Loucy (cell line): ENCODE data around the gene CTNNA2.

ENCODE experiments used
- H2AFZ ChIP-seq: fragments of 200-600 bp; sonication (generic); 2 replicates; pipeline ENCODE4 v1.6.0; 2016; ENCODE audit warnings: antibody characterized with exemption, mild to moderate bottlenecking, low read length, moderate library complexity
- H3F3A ChIP-seq: fragments of 200-600 bp; 2 replicates; pipeline ENCODE4 v1.6.0; 2016; ENCODE audit warnings: antibody characterized with exemption, low read depth, mild to moderate bottlenecking
- H3K27me3 ChIP-seq: fragments of 200-600 bp; sonication (generic); 2 replicates; pipeline ENCODE4 v1.6.1; 2014; ENCODE audit warnings: low read length, mild to moderate bottlenecking; ENCODE audit not compliant: insufficient read depth, poor library complexity, severe bottlenecking
- H3K36me3 ChIP-seq: fragments of 200-600 bp; sonication (generic); 2 replicates; pipeline ENCODE4 v1.6.1; 2016; ENCODE audit warnings: low read length; ENCODE audit not compliant: insufficient read depth
- H3K4me1 ChIP-seq: fragments of 200-600 bp; sonication (generic); 2 replicates; pipeline ENCODE4 v1.5.1; 2014; ENCODE audit warnings: low read length, mild to moderate bottlenecking; ENCODE audit not compliant: insufficient read depth, poor library complexity, severe bottlenecking
- H3K4me2 ChIP-seq: fragments of 200-600 bp; sonication (generic); 2 replicates; pipeline ENCODE4 v1.6.0; 2014; ENCODE audit warnings: antibody characterized with exemption, low read length, low read depth, mild to moderate bottlenecking; ENCODE audit not compliant: poor library complexity, severe bottlenecking
- H3K4me3 ChIP-seq: fragments of 200-600 bp; sonication (generic); 2 replicates; pipeline ENCODE4 v1.5.1; 2014; ENCODE audit warnings: low read length, mild to moderate bottlenecking, mixed read lengths; ENCODE audit not compliant: poor library complexity, severe bottlenecking
- H3K79me2 ChIP-seq: fragments of 200-600 bp; sonication (generic); 2 replicates; pipeline ENCODE4 v1.6.1; 2014; ENCODE audit warnings: low read length; ENCODE audit not compliant: insufficient read depth
- H3K9ac ChIP-seq: fragments of 200-600 bp; sonication (generic); 2 replicates; pipeline ENCODE4 v1.6.0; 2014; ENCODE audit warnings: mild to moderate bottlenecking, low read depth, low read length, moderate library complexity; ENCODE audit not compliant: poor library complexity, severe bottlenecking
- H3K9me2 ChIP-seq: fragments of 200-600 bp; sonication (generic); replicated peaks from 2 replicates; pipeline ENCODE4 v1.6.1; 2016; ENCODE audit warnings: low read depth, low read length, mixed read lengths
- H3K9me3 ChIP-seq: fragments of 200-600 bp; sonication (generic); 2 replicates; pipeline ENCODE4 v1.6.1; 2014; ENCODE audit warnings: mild to moderate bottlenecking, antibody characterized with exemption, low read length, low read depth; ENCODE audit not compliant: insufficient read depth
- H4K20me1 ChIP-seq: fragments of 200-600 bp; sonication (generic); 2 replicates; pipeline ENCODE4 v1.6.0; 2014; ENCODE audit warnings: antibody characterized with exemption, low read length, mild to moderate bottlenecking; ENCODE audit not compliant: insufficient read depth, poor library complexity, severe bottlenecking
- EZH2phosphoT487 ChIP-seq: fragments of 200-600 bp; IDR thresholded peaks from 2 replicates; pipeline ENCODE4 v1.6.1; 2018; ENCODE audit warnings: antibody characterized with exemption, mild to moderate bottlenecking, moderate library complexity, borderline replicate concordance
- TF ChIP-seq, protein P1 (sequence below): fragments of 200-600 bp; sonication (generic); conservative IDR thresholded peaks from 2 replicates; pipeline ENCODE4 v1.5.1; 2014; ENCODE audit warnings: mild to moderate bottlenecking, antibody characterized with exemption, low read length

Gene CTNNA2

DNA sequence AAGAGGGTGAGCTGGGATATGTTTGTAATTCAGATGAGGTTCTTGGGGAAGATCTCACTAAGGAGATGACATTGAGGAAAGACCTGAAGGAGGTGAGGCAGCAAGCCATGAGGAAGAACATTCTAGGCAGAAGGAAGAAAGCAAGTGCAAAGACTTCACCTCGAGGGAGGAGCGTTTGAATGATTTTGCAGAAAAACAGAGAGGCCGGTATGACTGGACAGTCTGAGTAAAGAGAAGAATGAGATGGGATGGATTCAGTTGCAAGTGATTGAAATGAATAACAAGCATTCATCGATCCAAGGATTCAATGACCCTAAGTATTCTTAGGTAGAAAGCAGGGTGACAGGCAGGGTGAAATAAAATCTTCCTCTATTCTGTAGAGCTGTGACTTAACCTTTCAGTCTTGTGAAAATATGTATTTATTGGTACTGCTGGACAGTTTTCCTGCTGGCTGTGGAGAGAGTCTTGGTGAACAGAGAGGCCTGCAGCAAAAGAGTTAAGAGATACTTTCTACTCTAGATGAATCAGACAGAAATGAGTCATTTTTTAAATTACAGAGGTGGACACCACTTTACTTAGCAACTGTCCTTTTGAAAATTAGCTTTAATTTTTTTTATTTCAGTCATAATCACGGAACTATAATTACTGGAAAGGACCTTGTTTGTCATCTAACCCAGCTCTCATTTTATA is 513.3 kb downstream of the CTNNA2 start:
- no peak overlapping the region for H3K4me3 ChIP-seq
- H3K4me1 ChIP-seq: no peaks in the 10 kb centered on the region
- no peaks in the 10 kb centered on the region for H3K27me3 ChIP-seq
- H3K36me3 ChIP-seq: no peaks in the 10 kb centered on the region
- no peak for TF ChIP-seq EZH2phosphoT487
- TF ChIP-seq, protein P1, sequence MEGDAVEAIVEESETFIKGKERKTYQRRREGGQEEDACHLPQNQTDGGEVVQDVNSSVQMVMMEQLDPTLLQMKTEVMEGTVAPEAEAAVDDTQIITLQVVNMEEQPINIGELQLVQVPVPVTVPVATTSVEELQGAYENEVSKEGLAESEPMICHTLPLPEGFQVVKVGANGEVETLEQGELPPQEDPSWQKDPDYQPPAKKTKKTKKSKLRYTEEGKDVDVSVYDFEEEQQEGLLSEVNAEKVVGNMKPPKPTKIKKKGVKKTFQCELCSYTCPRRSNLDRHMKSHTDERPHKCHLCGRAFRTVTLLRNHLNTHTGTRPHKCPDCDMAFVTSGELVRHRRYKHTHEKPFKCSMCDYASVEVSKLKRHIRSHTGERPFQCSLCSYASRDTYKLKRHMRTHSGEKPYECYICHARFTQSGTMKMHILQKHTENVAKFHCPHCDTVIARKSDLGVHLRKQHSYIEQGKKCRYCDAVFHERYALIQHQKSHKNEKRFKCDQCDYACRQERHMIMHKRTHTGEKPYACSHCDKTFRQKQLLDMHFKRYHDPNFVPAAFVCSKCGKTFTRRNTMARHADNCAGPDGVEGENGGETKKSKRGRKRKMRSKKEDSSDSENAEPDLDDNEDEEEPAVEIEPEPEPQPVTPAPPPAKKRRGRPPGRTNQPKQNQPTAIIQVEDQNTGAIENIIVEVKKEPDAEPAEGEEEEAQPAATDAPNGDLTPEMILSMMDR: no peak
- H3K79me2 ChIP-seq: no peaks in the 10 kb centered on the region
- no peaks in the 10 kb centered on the region for H4K20me1 ChIP-seq
- H3K9me3 ChIP-seq: no peaks in the 10 kb centered on the region
- H3K4me2 ChIP-seq: no peak overlapping the region
- no peak overlapping the region for H2AFZ ChIP-seq
- H3F3A ChIP-seq: no peaks in the 10 kb centered on the region
- no peaks in the 10 kb centered on the region for H3K9me2 ChIP-seq
- H3K9ac ChIP-seq: no peak overlapping the region

DNA sequence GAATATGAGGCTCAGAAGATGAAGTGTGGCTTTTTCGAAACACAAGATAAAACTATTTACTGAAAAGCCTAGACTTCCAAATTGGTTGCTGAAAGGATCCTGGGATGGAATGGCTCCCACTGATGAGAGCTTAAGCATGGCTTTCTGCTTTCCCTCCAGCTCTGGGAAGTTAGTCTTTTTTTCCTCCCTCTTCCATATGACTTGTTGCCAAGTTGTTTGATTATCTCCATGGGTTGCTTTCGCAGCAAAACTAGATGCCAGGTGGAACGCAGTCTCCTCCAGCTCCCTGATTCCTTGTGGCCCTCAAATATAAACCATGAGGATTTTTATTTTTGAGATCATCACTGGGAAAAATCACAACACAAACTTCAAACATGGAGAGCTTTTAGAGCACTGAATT is 515.2 kb downstream of the CTNNA2 start:
- no peaks in the 10 kb centered on the region for H3K79me2 ChIP-seq
- H3K4me2 ChIP-seq: no peak overlapping the region
- no peaks in the 10 kb centered on the region for H4K20me1 ChIP-seq
- no peaks in the 10 kb centered on the region for H3K9me2 ChIP-seq
- H3K36me3 ChIP-seq: no peaks in the 10 kb centered on the region
- no peaks in the 10 kb centered on the region for H3K27me3 ChIP-seq
- no peak for TF ChIP-seq EZH2phosphoT487
- TF ChIP-seq, protein P1: no peak
- H3K9me3 ChIP-seq: no peaks in the 10 kb centered on the region
- no peaks in the 10 kb centered on the region for H3F3A ChIP-seq
- H3K4me3 ChIP-seq: no peak overlapping the region
- no peak overlapping the region for H3K9ac ChIP-seq
- no peaks in the 10 kb centered on the region for H3K4me1 ChIP-seq
- H2AFZ ChIP-seq: no peak overlapping the region

DNA sequence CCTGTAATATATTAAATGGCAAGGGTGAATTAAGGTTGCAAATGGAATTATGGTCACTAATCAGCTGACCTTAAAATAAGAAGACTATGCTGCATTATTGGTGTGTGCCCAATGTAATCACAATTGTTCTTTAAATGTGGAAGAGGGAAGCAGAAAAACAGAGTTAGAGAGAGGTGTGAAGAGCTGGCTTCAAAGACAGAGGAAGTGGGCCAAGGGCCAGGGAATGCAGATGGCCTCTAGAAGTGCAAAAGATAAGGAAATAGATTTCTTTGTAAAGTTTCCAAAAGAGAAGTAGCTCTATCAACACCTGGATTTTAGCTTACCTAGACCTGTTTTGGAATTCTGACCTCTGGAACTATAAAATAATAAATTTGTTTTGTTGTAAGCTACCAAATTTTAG is 515.7 kb downstream of the CTNNA2 start:
- H3K4me1 ChIP-seq: no peaks in the 10 kb centered on the region
- H2AFZ ChIP-seq: no peak overlapping the region
- no peaks in the 10 kb centered on the region for H3K27me3 ChIP-seq
- no peak overlapping the region for H3K4me2 ChIP-seq
- no peaks in the 10 kb centered on the region for H3K9me3 ChIP-seq
- no peak for TF ChIP-seq EZH2phosphoT487
- TF ChIP-seq, protein P1: no peak
- no peaks in the 10 kb centered on the region for H4K20me1 ChIP-seq
- H3F3A ChIP-seq: no peaks in the 10 kb centered on the region
- no peak overlapping the region for H3K9ac ChIP-seq
- H3K79me2 ChIP-seq: no peaks in the 10 kb centered on the region
- H3K9me2 ChIP-seq: no peaks in the 10 kb centered on the region
- no peak overlapping the region for H3K4me3 ChIP-seq
- H3K36me3 ChIP-seq: no peaks in the 10 kb centered on the region
